Left cardiac atrium (tissue), 4 donors: ENCODE results near the gene LST1. TPM values are rescaled to one million over a fixed set of nuclear protein-coding genes. Genes with fewer than 3 reads are reported as not detected.
A peak's percentile ranks its signal among the peaks of the same experiment; 100 is the strongest.

Source experiments
- ATAC-seq, 2 donors: fragments of 200-7000 bp; cut with Tn5 transposase; one replicate each; pipeline ENCODE4 v1.9.1; 2020; ENCODE audit warnings: mild to moderate bottlenecking in 2 of 2, moderate library complexity in 2 of 2
- DNase-seq: peaks from one replicate; pipeline ENCODE4 v3.0.0-alpha.2; 2020
- intact Hi-C, 2 donors: fragments of 100-400 bp; cut with DNase I; formaldehyde crosslinking; loops; one replicate each; pipeline versions ENCODE4 v1.14.1 to v1.15.1; 2022 to 2023
- total RNA-seq, 2 donors: library from RNA; stranded (reverse); fragmentation: NEBNext Ultra II Directional; extraction: Animal tissue kit (Norgen Biotek cat#: 25700); gene quantifications; one replicate each; pipeline ENCODE4 v1.2.1, GENCODE V29; 2021
- donor health status: DM: no; HTN: yes; CAD: no.
- donor health status: DM: no; HTN: yes; CAD: no; lungs with severe emphysema.
- donor health status: DM: yes; HTN: yes; CAD: no.
- donor health status: Dilated cardiomyopathy.

LST1 gene
- total RNA-seq, 2 donors from 2014 or later = 9.4 to 16.0 TPM

DNA sequence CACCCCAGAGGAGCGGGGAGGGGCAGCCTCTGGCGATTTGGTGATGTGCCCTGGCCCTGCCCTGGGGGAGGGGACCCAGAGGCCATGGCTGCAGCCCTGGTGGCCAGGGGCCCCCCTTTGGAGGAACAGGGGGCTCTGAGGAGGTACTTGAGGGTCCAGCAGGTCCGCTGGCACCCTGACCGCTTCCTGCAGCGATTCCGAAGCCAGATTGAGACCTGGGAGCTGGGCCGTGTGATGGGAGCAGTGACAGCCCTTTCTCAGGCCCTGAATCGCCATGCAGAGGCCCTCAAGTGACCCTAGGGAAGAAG, 27.8 kb upstream of the LST1 start:
- intact Hi-C loops = no loop called here
- no peak for ATAC-seq
- no peak for DNase-seq

GRCh38 chr6:31558631-31559500, 27.2 kb upstream of the LST1 start:
- intact Hi-C loops = no loop called here
- peak; percentile 51 to 65 for ATAC-seq
- DNase-seq = no peak

GRCh38 chr6:31559606-31559957, 26.5 kb upstream of the LST1 start:
- ATAC-seq (no peak), DNase-seq (no peak)
- intact Hi-C loops = no loop called here

DNA sequence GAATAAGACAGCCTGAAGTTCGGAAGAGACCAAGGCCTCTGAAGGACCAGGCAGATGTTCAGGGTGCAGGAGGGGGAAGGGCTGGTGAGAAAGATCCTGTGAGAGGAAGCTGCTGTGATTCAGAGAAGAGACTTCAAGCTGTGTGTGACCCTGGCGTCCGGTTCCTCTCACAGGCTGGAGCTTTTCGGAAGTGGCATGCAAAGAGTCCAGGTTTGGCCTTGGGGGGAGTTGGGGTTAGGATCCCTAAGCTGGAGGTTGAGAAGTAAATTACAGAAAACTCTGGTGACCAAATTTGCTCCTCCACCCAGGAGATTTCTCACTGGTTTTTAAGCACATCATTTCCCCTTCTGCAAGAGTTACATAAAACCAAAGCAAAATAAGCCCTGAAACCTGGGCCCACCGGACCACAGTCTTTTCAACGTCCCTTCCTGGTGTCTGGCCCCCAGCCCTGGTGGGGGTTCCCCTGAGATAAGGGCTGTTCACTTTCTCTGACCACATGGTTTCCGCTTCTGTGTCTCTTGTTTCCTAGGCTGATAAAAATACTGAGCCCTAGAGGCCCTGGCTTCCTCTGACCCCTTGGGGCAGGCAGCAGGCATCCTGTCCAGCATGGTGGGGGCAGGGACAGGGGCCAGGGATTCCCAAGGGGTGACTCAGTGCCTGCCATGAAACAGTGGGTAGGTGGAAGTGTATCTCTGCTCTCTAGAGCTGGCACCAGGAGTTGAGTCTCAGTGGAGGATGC, 25.9 kb upstream of the LST1 start:
- DNase-seq (peak; percentile 82), ATAC-seq (peak; percentile 82 to 88)

GRCh38 chr6:31560697-31561058, 25.4 kb upstream of the LST1 start:
- DNase-seq (no peak), ATAC-seq (no peak)
- intact Hi-C loops = no loop called here

More for the DNA sequence above, 25.9 kb upstream of the LST1 start:
- intact Hi-C loops = no loop called here

DNA sequence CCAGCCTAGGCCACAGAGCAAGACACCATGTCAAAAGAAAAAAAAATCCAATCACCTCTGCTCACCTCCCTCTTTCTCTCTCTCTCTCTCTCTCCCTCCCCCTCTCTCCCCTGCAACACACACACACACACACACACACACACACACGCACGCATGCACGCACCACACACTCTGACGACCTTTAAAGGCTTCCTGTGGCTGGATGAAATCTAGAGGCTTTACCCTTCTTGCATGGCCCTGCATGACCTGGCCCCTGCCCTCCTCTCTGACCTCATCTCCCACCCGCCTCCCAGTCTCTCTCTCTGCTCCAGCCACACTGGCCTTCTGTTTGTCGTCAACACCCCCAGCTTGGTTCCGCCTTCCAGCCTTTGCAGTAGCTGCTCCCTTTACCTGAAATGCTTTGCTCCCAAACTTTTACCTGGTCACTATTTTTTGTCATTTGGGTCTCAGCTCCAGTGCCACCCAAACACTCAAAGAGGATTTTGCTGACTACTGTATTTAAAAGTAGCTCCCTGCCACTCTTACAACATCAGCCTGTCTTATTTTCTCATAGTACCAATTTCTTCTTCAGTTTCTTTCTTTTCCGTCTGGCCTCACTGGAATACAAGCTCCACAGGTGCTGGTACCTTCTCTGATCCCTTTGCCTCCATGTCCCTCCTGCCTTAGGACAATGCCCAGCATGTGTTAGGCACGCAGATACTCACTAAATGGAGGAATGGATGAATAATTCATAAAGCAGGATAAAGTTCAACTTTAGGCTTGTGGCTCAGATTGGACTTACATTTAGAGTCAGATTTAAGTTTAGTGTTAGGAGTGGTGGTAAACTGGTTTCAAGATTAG, 18.3 kb upstream of the LST1 start:
- DNase-seq (no peak), ATAC-seq (no peak)
- intact Hi-C loops = no loop called here

DNA sequence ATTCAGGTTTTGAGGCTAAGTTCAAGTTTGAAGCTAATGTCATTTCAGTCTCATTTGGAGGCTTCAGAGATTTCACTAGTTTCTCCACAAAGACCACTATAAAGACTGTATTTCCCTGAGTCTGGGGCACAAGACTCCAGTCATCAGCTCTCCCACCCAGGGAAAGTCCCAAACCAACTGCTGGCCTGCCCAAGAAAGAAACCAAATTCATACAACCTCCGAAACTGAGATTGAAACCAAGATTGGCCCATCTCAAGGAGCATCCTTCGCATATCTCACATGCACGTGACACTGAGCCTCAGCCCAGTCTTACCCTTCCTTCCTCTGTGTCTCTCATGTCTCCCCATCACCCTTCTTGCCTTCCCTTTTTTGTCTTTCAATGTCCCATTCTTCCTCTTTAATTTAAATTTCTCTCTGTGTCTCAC, 17.5 kb upstream of the LST1 start:
- ATAC-seq (peak; percentile 43 to 61), DNase-seq (no peak)
- intact Hi-C loops = no loop called here

- DNase-seq (no peak), ATAC-seq (no peak)
- intact Hi-C loops = no loop called here
These were observed 16.1 kb upstream of the LST1 start for GRCh38 chr6:31569861-31570536.

GRCh38 chr6:31572041-31572911, 13.8 kb upstream of the LST1 start, which contains the start of gene LTA:
Gene LTA (plus strand): TSS chr6:31572289. CDS start chr6:31572743, 454 bp downstream.
- no peak for DNase-seq
- intact Hi-C loops = no loop called here
- peak in 1 of 2 donors; percentile 23 for ATAC-seq

- intact Hi-C loops = no loop called here
- ATAC-seq = no peak
- DNase-seq = no peak
These were observed 12.6 kb upstream of the LST1 start for GRCh38 chr6:31573239-31574105.

- ATAC-seq (no peak), DNase-seq (no peak)
- intact Hi-C loops = no loop called here
These were observed 11.7 kb upstream of the LST1 start for GRCh38 chr6:31574106-31575061.

DNA sequence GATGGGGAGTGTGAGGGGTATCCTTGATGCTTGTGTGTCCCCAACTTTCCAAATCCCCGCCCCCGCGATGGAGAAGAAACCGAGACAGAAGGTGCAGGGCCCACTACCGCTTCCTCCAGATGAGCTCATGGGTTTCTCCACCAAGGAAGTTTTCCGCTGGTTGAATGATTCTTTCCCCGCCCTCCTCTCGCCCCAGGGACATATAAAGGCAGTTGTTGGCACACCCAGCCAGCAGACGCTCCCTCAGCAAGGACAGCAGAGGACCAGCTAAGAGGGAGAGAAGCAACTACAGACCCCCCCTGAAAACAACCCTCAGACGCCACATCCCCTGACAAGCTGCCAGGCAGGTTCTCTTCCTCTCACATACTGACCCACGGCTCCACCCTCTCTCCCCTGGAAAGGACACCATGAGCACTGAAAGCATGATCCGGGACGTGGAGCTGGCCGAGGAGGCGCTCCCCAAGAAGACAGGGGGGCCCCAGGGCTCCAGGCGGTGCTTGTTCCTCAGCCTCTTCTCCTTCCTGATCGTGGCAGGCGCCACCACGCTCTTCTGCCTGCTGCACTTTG, 10.7 kb upstream of the LST1 start, which contains the start of gene TNF:
Gene TNF (plus strand): TSS at position 231 of the 567 bp plus-strand sequence. CDS start 177 bp downstream, at position 408.
- intact Hi-C loops = no loop called here
- peak; percentile 47 to 59 for ATAC-seq
- DNase-seq = peak; percentile 45

DNA sequence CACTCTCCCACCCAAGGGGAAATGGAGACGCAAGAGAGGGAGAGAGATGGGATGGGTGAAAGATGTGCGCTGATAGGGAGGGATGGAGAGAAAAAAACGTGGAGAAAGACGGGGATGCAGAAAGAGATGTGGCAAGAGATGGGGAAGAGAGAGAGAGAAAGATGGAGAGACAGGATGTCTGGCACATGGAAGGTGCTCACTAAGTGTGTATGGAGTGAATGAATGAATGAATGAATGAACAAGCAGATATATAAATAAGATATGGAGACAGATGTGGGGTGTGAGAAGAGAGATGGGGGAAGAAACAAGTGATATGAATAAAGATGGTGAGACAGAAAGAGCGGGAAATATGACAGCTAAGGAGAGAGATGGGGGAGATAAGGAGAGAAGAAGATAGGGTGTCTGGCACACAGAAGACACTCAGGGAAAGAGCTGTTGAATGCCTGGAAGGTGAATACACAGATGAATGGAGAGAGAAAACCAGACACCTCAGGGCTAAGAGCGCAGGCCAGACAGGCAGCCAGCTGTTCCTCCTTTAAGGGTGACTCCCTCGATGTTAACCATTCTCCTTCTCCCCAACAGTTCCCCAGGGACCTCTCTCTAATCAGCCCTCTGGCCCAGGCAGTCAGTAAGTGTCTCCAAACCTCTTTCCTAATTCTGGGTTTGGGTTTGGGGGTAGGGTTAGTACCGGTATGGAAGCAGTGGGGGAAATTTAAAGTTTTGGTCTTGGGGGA, 10.0 kb upstream of the LST1 start:
- DNase-seq = no peak
- no peak for ATAC-seq
- intact Hi-C loops = no loop called here

DNA sequence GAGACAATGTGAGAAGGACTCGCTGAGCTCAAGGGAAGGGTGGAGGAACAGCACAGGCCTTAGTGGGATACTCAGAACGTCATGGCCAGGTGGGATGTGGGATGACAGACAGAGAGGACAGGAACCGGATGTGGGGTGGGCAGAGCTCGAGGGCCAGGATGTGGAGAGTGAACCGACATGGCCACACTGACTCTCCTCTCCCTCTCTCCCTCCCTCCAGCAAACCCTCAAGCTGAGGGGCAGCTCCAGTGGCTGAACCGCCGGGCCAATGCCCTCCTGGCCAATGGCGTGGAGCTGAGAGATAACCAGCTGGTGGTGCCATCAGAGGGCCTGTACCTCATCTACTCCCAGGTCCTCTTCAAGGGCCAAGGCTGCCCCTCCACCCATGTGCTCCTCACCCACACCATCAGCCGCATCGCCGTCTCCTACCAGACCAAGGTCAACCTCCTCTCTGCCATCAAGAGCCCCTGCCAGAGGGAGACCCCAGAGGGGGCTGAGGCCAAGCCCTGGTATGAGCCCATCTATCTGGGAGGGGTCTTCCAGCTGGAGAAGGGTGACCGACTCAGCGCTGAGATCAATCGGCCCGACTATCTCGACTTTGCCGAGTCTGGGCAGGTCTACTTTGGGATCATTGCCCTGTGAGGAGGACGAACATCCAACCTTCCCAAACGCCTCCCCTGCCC, 9.0 kb upstream of the LST1 start:
- ATAC-seq = no peak
- no peak for DNase-seq
- intact Hi-C loops = no loop called here

GRCh38 chr6:31577579-31577966, 8.5 kb upstream of the LST1 start:
- DNase-seq = no peak
- intact Hi-C loops = no loop called here
- ATAC-seq = no peak
